Measurements from ENCODE around the gene TBL1X.

GRCh38 chrX:9662148-9662547 is 197.3 kb downstream of the TBL1X start:
- TF ChIP-seq CTCF (conservative IDR thresholded peaks at IDR 0.05): no peak
- no peak for TF ChIP-seq EZH2 (IDR thresholded peaks at IDR 0.05; ENCODE audit: low read depth)

Measured in PC-9 (cell line).